ENCODE data around the gene CD93.

CD93 gene

GRCh38 chr20:23115822-23116221, 29.7 kb upstream of the CD93 start:
- TF ChIP-seq CTCF (conservative IDR thresholded peaks at IDR 0.05; ENCODE audit: low read length) (no peak), EZH2phosphoT487 (IDR thresholded peaks at IDR 0.05; ENCODE audit: borderline replicate concordance) (no peak)
- peaks cover 26% of the 10 kb centered on the region for H3K4me1 ChIP-seq (ENCODE audit: insufficient read depth, low read length, poor library complexity, severe bottlenecking)
- no peaks in the 10 kb centered on the region for H3K79me2 ChIP-seq (ENCODE audit: insufficient read depth, low read length)
- no peaks in the 10 kb centered on the region for H3K9me2 ChIP-seq (replicated peaks; ENCODE audit: low read depth, low read length)
- H4K20me1 ChIP-seq (ENCODE audit: insufficient read depth, low read length, poor library complexity, severe bottlenecking): no peaks in the 10 kb centered on the region
- H3K9ac ChIP-seq (ENCODE audit: low read depth, low read length, poor library complexity, severe bottlenecking): no peak overlapping the region
- no peak overlapping the region for H3K4me2 ChIP-seq (ENCODE audit: low read depth, low read length, poor library complexity, severe bottlenecking)
- H3K9me3 ChIP-seq (ENCODE audit: insufficient read depth, low read depth, low read length): no peaks in the 10 kb centered on the region
- H3F3A ChIP-seq (ENCODE audit: low read depth): no peaks in the 10 kb centered on the region
- H2AFZ ChIP-seq (ENCODE audit: low read length): no peak overlapping the region
- no peaks in the 10 kb centered on the region for H3K27me3 ChIP-seq (ENCODE audit: insufficient read depth, low read length, poor library complexity, severe bottlenecking)
- H3K36me3 ChIP-seq (ENCODE audit: insufficient read depth, low read length): no peaks in the 10 kb centered on the region
- no peak overlapping the region for H3K4me3 ChIP-seq (ENCODE audit: low read length, poor library complexity, severe bottlenecking)

- no peaks in the 10 kb centered on the region for H3K36me3 ChIP-seq (ENCODE audit: insufficient read depth, low read length)
- peak overlapping the region; percentile 5 for H3K9ac ChIP-seq (ENCODE audit: low read depth, low read length, poor library complexity, severe bottlenecking)
- H3K27me3 ChIP-seq (ENCODE audit: insufficient read depth, low read length, poor library complexity, severe bottlenecking): no peaks in the 10 kb centered on the region
- H3K9me2 ChIP-seq (replicated peaks; ENCODE audit: low read depth, low read length): no peaks in the 10 kb centered on the region
- H2AFZ ChIP-seq (ENCODE audit: low read length): peak overlapping the region; percentile 78
- H3K79me2 ChIP-seq (ENCODE audit: insufficient read depth, low read length): no peaks in the 10 kb centered on the region
- no peak overlapping the region for H3K4me2 ChIP-seq (ENCODE audit: low read depth, low read length, poor library complexity, severe bottlenecking)
- H3K4me3 ChIP-seq (ENCODE audit: low read length, poor library complexity, severe bottlenecking): no peak overlapping the region
- H3K9me3 ChIP-seq (ENCODE audit: insufficient read depth, low read depth, low read length): no peaks in the 10 kb centered on the region
- peaks cover 26% of the 10 kb centered on the region for H3K4me1 ChIP-seq (ENCODE audit: insufficient read depth, low read length, poor library complexity, severe bottlenecking)
- H3F3A ChIP-seq (ENCODE audit: low read depth): no peaks in the 10 kb centered on the region
- no peak for TF ChIP-seq CTCF (conservative IDR thresholded peaks at IDR 0.05; ENCODE audit: low read length)
- H4K20me1 ChIP-seq (ENCODE audit: insufficient read depth, low read length, poor library complexity, severe bottlenecking): no peaks in the 10 kb centered on the region
Observed at GRCh38 chr20:23114448-23115082, 28.4 kb upstream of the CD93 start.

GRCh38 chr20:23114018-23114417, 27.9 kb upstream of the CD93 start:
- Histone ChIP-seq H3K27me3 (ENCODE audit: insufficient read depth, low read length, poor library complexity, severe bottlenecking) (no peaks in the 10 kb centered on the region), H3K4me2 (ENCODE audit: low read depth, low read length, poor library complexity, severe bottlenecking) (no peak overlapping the region), H3K36me3 (ENCODE audit: insufficient read depth, low read length) (no peaks in the 10 kb centered on the region), H3K4me1 (ENCODE audit: insufficient read depth, low read length, poor library complexity, severe bottlenecking) (peaks cover 26% of the 10 kb centered on the region), H4K20me1 (ENCODE audit: insufficient read depth, low read length, poor library complexity, severe bottlenecking) (no peaks in the 10 kb centered on the region), H3K79me2 (ENCODE audit: insufficient read depth, low read length) (no peaks in the 10 kb centered on the region), H3K9me3 (ENCODE audit: insufficient read depth, low read depth, low read length) (no peaks in the 10 kb centered on the region), H3K9me2 (replicated peaks; ENCODE audit: low read depth, low read length) (no peaks in the 10 kb centered on the region), H3F3A (ENCODE audit: low read depth) (no peaks in the 10 kb centered on the region), H3K4me3 (ENCODE audit: low read length, poor library complexity, severe bottlenecking) (no peak overlapping the region), H2AFZ (ENCODE audit: low read length) (peak overlapping the region; percentile 78), H3K9ac (ENCODE audit: low read depth, low read length, poor library complexity, severe bottlenecking) (peak overlapping the region; percentile 5)
- no peak for TF ChIP-seq EZH2phosphoT487 (IDR thresholded peaks at IDR 0.05; ENCODE audit: borderline replicate concordance)
- TF ChIP-seq CTCF (conservative IDR thresholded peaks at IDR 0.05; ENCODE audit: low read length): no peak

All from Loucy (cell line).